Measurements from ENCODE around the gene CDCP2.

CDCP2 gene

DNA sequence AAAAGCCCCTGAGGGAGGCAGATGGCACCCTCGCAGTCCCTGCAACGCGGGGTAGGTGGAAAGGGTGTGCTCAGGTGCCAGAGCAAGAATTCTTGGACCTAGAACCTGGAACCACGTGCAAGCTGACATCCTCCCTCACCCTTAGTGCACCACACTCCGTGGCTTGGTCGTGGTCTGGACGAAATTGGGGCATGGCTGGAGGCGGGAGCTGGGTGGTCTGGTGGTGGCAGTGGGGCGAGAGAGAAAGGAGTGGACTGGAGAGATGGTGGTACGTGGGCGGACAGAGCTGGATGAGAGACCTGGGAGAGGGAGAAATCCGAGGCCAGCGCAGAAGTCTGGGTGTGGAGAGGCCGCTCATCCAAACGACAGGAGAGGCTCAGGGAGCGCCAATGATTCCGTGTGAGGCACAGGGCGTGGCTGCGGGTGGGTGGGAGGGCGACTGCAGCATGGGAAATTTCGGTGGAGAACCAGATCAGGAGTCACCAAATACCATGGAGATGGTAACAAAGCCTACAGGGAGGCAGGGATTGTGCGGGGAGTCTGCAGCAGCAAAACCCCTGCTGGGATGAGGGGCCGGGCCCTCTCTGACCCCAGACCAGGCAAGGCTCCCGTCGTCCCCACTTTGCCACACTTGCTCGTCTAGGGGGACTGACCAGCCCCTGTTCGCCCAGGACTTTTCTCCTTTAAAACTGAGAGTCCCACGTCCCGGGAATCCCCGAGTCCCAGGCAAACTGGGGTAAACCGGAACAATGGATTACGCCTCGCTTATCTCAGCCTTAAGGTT is 31.9 kb downstream of the CDCP2 start:
- H3K27me3 ChIP-seq (ENCODE audit: control insufficient read depth, insufficient read depth, low read length), result peaks cover 14% of the 10 kb centered on the region
- H3K4me1 ChIP-seq (ENCODE audit: control insufficient read depth, low read depth, low read length), result peaks cover 11% of the 10 kb centered on the region
- no peak overlapping the region for H3K27ac ChIP-seq (ENCODE audit: low read length)
- H3K36me3 ChIP-seq (ENCODE audit: control insufficient read depth, low read depth, low read length), result no peaks in the 10 kb centered on the region
- H3K9ac ChIP-seq (ENCODE audit: low read length), result no peak overlapping the region
- peak overlapping the region; percentile 16 for H3K4me3 ChIP-seq (ENCODE audit: low read length)
- H3K9me3 ChIP-seq (ENCODE audit: control insufficient read depth, low read depth, low read length), result no peaks in the 10 kb centered on the region

DNA sequence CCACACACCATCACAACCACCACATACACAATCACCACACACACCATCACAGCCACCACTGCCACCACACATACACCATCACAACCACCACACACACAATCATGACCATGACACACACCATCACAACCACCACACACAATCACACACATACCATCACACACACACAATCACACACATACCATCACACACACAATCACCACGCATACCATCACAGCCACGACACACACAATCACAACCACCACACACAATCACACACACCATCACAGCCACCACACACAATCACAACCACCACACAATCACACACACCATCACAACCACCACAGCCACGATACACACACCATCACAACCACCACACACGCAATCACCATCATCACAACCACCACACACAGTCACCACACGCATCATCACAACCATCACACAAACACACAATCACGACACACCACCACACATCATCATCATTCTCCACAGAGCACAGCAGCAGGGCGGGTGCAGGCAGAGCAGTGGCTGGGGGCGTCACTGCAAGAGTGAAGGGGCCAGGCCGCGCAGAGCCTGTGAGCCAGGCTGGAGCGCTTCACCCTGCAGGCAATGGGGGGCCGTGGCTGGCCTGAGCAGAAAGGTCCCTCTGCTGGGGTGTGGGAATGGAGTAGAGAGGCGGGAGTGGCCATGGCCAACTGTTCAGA is 32.6 kb downstream of the CDCP2 start:
- H3K36me3 ChIP-seq (ENCODE audit: control insufficient read depth, low read depth, low read length), result no peaks in the 10 kb centered on the region
- no peak overlapping the region for H3K27ac ChIP-seq (ENCODE audit: low read length)
- H3K9ac ChIP-seq (ENCODE audit: low read length), result no peak overlapping the region
- H3K4me1 ChIP-seq (ENCODE audit: control insufficient read depth, low read depth, low read length), result peaks cover 11% of the 10 kb centered on the region
- H3K4me3 ChIP-seq (ENCODE audit: low read length), result no peak overlapping the region
- peaks cover 14% of the 10 kb centered on the region for H3K27me3 ChIP-seq (ENCODE audit: control insufficient read depth, insufficient read depth, low read length)
- no peaks in the 10 kb centered on the region for H3K9me3 ChIP-seq (ENCODE audit: control insufficient read depth, low read depth, low read length)

DNA sequence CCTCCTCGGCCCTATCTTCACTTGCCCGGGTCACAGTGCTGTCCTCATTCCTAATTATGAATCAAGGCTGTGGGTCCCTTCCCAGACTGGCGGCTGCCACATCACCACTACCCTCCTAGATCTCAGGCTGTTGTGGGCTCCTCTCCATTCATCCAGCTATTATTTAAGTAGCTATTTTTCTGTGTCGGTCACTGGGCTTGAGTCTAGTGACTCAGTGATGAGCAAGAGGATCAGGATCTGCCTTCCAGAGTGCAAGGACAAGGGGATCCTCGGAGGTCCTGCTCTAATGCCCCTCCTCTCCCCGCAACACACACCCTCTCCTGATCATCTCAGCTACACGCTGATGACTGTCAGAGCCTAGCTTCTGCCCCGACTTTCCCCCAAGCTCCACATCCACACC is 34.1 kb downstream of the CDCP2 start:
- no peak overlapping the region for H3K27ac ChIP-seq (ENCODE audit: low read length)
- no peak overlapping the region for H3K9ac ChIP-seq (ENCODE audit: low read length)

DNA sequence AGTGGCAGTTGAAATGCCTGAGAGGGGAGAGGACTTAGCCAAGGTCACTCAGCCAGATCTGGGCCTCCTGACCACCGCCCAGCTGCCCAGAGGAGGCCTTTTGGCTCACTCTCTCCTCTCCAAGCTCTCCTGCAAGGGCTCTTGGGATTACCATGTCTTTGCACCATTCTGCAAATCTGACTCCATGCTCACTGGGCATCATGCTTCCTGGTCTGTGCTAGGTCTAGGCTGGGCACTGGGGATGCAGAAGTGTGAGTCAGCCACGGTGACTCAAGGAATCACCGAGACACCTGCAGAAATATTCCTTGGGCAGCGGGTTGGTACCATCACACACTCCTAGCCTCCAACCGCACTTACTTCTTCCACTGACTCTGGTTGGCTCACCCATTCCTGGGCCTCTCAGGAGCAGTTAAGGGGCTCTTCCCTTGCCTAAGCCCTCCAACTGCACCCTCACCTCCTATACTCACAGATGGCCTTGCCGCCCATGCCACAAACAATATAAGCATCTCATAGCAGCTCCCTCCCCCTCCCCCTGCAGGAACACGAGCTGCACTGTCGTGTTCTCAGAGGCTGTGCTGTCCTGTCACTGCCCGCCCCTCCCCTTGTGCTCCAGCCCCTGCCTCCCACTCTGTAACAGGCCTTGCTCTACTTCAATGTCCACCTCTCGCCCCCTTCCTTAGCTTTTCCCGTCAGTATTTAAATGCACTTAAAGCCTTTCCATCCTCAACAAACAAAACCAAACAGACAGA is 34.8 kb downstream of the CDCP2 start:
- no peaks in the 10 kb centered on the region for H3K36me3 ChIP-seq (ENCODE audit: control insufficient read depth, low read depth, low read length)
- no peak overlapping the region for H3K9ac ChIP-seq (ENCODE audit: low read length)
- no peaks in the 10 kb centered on the region for H3K9me3 ChIP-seq (ENCODE audit: control insufficient read depth, low read depth, low read length)
- H3K27me3 ChIP-seq (ENCODE audit: control insufficient read depth, insufficient read depth, low read length), result peaks cover 13% of the 10 kb centered on the region
- H3K4me1 ChIP-seq (ENCODE audit: control insufficient read depth, low read depth, low read length), result peaks cover 3% of the 10 kb centered on the region
- H3K27ac ChIP-seq (ENCODE audit: low read length), result no peak overlapping the region
- H3K4me3 ChIP-seq (ENCODE audit: low read length), result no peak overlapping the region

More for the DNA sequence above, 34.1 kb downstream of the CDCP2 start:
- Histone ChIP-seq H3K36me3 (ENCODE audit: control insufficient read depth, low read depth, low read length) (no peaks in the 10 kb centered on the region), H3K4me1 (ENCODE audit: control insufficient read depth, low read depth, low read length) (peaks cover 3% of the 10 kb centered on the region), H3K27me3 (ENCODE audit: control insufficient read depth, insufficient read depth, low read length) (peaks cover 14% of the 10 kb centered on the region), H3K4me3 (ENCODE audit: low read length) (no peak overlapping the region), H3K9me3 (ENCODE audit: control insufficient read depth, low read depth, low read length) (no peaks in the 10 kb centered on the region)

DNA sequence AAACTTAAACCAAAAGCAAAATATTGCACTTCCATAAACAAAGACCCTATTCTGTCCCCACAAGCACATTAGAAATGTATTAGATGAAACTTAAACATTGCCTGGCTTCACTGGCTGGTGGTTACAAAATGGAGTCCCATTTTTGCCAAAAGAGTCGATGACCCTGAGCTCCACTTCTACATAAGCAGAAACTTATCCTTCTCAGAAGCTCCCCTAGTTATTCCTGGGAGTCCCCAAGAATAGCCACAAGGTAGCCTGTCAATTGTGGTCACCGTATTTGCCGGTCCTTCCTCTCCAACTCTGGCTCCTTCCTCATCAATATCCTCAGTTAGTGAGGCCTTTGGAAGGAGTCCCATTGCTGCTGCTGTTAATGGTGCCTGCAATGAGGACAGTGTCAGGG is 37.3 kb downstream of the CDCP2 start:
- Histone ChIP-seq H3K4me1 (ENCODE audit: control insufficient read depth, low read depth, low read length) (no peaks in the 10 kb centered on the region), H3K9me3 (ENCODE audit: control insufficient read depth, low read depth, low read length) (no peaks in the 10 kb centered on the region), H3K36me3 (ENCODE audit: control insufficient read depth, low read depth, low read length) (no peaks in the 10 kb centered on the region), H3K27me3 (ENCODE audit: control insufficient read depth, insufficient read depth, low read length) (no peaks in the 10 kb centered on the region), H3K4me3 (ENCODE audit: low read length) (no peak overlapping the region), H3K9ac (ENCODE audit: low read length) (no peak overlapping the region), H3K27ac (ENCODE audit: low read length) (no peak overlapping the region)

DNA sequence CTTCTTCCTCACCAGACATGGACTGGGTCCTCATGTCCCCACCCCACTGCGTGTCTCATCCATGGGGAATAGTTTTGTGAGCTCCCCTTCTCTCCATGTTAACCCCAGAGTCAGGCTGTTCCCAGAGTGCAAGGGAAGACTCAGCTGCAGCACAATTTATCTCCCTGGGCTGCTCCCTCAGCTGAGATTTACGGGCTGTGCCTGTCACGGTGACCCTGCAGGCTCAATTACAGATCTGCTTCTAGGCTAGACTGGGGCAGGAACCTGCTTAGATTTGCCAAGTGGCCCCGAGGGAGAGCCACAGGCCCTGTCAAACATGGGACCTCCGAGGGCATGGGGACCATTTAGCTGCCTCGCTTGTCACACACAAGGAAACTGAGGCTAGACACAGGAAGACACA is 37.8 kb downstream of the CDCP2 start:
- no peaks in the 10 kb centered on the region for H3K4me1 ChIP-seq (ENCODE audit: control insufficient read depth, low read depth, low read length)
- H3K36me3 ChIP-seq (ENCODE audit: control insufficient read depth, low read depth, low read length), result no peaks in the 10 kb centered on the region
- H3K4me3 ChIP-seq (ENCODE audit: low read length), result no peak overlapping the region
- H3K9ac ChIP-seq (ENCODE audit: low read length), result no peak overlapping the region
- no peaks in the 10 kb centered on the region for H3K27me3 ChIP-seq (ENCODE audit: control insufficient read depth, insufficient read depth, low read length)
- H3K27ac ChIP-seq (ENCODE audit: low read length), result no peak overlapping the region
- H3K9me3 ChIP-seq (ENCODE audit: control insufficient read depth, low read depth, low read length), result no peaks in the 10 kb centered on the region

DNA sequence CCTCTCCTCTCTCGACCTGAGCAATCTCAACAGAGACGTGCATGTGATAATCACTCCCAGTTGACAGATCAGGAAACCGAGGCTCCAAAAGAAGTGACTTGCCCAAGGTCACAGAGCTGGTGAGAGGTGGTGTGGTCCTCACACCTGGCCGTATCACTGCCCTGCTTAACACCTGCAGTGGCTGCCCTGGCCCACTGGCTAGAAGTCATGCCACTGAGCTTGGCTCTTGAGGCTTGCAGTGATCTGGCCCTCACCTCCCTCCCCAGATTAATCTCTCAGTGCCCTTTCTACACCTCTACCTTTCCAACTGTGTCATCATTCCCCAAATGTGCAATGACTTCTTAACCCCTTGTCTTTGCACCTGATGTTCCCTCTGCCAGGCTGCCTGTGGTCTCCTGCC is 38.8 kb downstream of the CDCP2 start:
- Histone ChIP-seq H3K27me3 (ENCODE audit: control insufficient read depth, insufficient read depth, low read length) (no peaks in the 10 kb centered on the region), H3K36me3 (ENCODE audit: control insufficient read depth, low read depth, low read length) (no peaks in the 10 kb centered on the region), H3K4me1 (ENCODE audit: control insufficient read depth, low read depth, low read length) (no peaks in the 10 kb centered on the region), H3K27ac (ENCODE audit: low read length) (no peak overlapping the region), H3K9ac (ENCODE audit: low read length) (no peak overlapping the region), H3K9me3 (ENCODE audit: control insufficient read depth, low read depth, low read length) (no peaks in the 10 kb centered on the region), H3K4me3 (ENCODE audit: low read length) (no peak overlapping the region)

DNA sequence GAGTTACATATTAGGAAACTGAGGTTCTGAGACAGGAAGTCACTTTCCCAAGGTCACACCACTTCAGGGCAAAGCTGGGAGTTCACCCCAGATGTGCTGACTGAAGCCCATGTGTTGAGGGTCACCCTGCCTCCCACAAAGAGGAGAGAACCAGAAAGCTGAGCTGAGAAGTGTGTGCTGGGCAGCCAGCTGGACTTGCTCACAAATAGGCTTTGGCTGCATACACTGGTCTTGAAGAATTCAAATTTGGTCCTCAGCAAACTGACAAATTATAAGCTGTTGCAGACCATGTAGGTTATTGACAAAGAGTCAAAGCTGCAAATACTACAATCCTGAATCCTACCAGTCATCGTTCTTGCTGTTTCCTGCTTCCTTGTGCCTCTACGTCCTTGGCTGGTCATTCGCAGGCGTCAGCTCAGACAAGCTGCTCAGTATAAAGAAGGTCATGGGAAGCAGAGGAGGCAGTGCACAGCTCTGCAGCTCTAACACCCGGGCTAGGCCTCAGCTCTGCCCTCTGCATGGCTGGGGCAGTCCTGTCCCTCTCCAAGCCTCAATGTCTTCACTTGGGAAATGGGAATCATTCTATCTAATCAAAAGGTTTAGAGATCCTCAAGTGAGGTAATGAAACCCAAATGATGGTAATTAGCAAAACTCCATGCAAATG is 40.0 kb downstream of the CDCP2 start:
- H3K27ac ChIP-seq (ENCODE audit: low read length), result no peak overlapping the region
- H3K36me3 ChIP-seq (ENCODE audit: control insufficient read depth, low read depth, low read length), result no peaks in the 10 kb centered on the region
- H3K4me3 ChIP-seq (ENCODE audit: low read length), result no peak overlapping the region

DNA sequence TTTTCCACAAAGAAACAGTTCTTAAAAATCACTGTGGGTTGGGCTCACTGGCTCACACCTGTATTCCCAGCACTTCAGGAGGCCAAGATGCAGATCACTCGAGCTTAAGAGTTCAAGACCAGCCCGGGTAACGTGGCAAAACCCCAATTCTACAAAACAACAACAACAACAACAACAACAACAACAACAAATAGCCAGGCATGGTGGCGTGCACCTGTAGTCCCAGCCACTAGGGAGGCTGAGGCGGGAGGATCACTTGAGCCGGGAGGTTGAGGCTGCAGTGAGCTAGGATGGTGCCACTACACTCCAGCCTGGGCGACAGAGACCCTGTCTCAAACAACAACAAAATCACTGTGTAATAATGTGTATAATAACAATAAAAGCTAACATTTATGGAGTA is 40.8 kb downstream of the CDCP2 start:
- no peaks in the 10 kb centered on the region for H3K27me3 ChIP-seq (ENCODE audit: control insufficient read depth, insufficient read depth, low read length)
- H3K4me3 ChIP-seq (ENCODE audit: low read length), result no peak overlapping the region
- H3K36me3 ChIP-seq (ENCODE audit: control insufficient read depth, low read depth, low read length), result no peaks in the 10 kb centered on the region
- no peaks in the 10 kb centered on the region for H3K9me3 ChIP-seq (ENCODE audit: control insufficient read depth, low read depth, low read length)
- H3K4me1 ChIP-seq (ENCODE audit: control insufficient read depth, low read depth, low read length), result no peaks in the 10 kb centered on the region
- no peak overlapping the region for H3K27ac ChIP-seq (ENCODE audit: low read length)
- H3K9ac ChIP-seq (ENCODE audit: low read length), result no peak overlapping the region

More for the DNA sequence above, 40.0 kb downstream of the CDCP2 start:
- Histone ChIP-seq H3K27me3 (ENCODE audit: control insufficient read depth, insufficient read depth, low read length) (no peaks in the 10 kb centered on the region), H3K4me1 (ENCODE audit: control insufficient read depth, low read depth, low read length) (no peaks in the 10 kb centered on the region), H3K9me3 (ENCODE audit: control insufficient read depth, low read depth, low read length) (no peaks in the 10 kb centered on the region), H3K9ac (ENCODE audit: low read length) (no peak overlapping the region)

DNA sequence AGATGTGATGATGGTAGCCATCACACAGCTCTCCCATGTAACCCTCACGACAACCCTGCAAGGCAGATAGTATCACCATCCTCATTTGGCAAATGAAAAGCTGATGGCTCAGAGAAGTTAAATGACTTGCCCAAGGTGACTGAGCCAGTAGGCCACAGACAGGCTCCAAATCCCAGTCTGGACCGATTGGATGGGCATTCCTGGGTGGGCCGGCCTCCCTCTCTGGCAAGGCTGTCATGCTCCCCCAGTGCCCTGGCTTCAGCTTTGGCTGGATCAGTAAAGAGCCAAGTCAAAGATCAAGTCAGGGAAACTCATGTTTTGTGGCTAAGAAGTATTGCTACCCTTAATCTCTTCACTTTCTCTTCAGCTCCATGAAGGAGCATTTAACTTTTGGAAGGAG is 41.2 kb downstream of the CDCP2 start:
- Histone ChIP-seq H3K9ac (ENCODE audit: low read length) (no peak overlapping the region), H3K9me3 (ENCODE audit: control insufficient read depth, low read depth, low read length) (no peaks in the 10 kb centered on the region), H3K27ac (ENCODE audit: low read length) (no peak overlapping the region), H3K27me3 (ENCODE audit: control insufficient read depth, insufficient read depth, low read length) (no peaks in the 10 kb centered on the region), H3K4me3 (ENCODE audit: low read length) (no peak overlapping the region), H3K36me3 (ENCODE audit: control insufficient read depth, low read depth, low read length) (no peaks in the 10 kb centered on the region), H3K4me1 (ENCODE audit: control insufficient read depth, low read depth, low read length) (no peaks in the 10 kb centered on the region)

DNA sequence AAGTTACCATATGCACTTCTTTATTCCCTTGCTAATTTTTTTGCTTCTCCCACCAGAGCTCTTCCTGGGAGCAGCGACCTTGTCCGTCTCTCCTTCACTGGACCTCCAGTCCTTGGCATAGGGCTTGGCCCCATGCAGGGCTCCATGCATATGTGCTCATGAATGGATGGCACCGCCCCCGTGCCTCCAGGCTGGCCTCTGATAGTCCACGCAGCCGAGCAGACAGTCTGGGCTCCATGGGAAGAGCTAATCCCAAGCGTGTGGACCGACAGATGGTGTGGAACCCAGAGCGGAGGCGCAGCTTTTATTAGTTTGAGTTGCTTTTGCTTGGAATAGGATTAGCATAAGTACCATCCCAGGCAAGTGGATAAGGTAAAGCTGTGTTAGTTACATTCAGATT is 41.8 kb downstream of the CDCP2 start:
- no peaks in the 10 kb centered on the region for H3K27me3 ChIP-seq (ENCODE audit: control insufficient read depth, insufficient read depth, low read length)
- H3K9ac ChIP-seq (ENCODE audit: low read length), result no peak overlapping the region
- H3K27ac ChIP-seq (ENCODE audit: low read length), result no peak overlapping the region
- no peak overlapping the region for H3K4me3 ChIP-seq (ENCODE audit: low read length)
- H3K4me1 ChIP-seq (ENCODE audit: control insufficient read depth, low read depth, low read length), result no peaks in the 10 kb centered on the region
- H3K36me3 ChIP-seq (ENCODE audit: control insufficient read depth, low read depth, low read length), result no peaks in the 10 kb centered on the region
- H3K9me3 ChIP-seq (ENCODE audit: control insufficient read depth, low read depth, low read length), result no peaks in the 10 kb centered on the region
